Fibroblast of upper back skin (primary cell): Measurements from ENCODE around the gene IL32.

Experiments used
- DNase-seq: peaks from one replicate; pipeline ENCODE4 v3.0.0-alpha.2; 2013

The IL32 gene, protein sequence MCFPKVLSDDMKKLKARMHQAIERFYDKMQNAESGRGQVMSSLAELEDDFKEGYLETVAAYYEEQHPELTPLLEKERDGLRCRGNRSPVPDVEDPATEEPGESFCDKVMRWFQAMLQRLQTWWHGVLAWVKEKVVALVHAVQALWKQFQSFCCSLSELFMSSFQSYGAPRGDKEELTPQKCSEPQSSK

DNA sequence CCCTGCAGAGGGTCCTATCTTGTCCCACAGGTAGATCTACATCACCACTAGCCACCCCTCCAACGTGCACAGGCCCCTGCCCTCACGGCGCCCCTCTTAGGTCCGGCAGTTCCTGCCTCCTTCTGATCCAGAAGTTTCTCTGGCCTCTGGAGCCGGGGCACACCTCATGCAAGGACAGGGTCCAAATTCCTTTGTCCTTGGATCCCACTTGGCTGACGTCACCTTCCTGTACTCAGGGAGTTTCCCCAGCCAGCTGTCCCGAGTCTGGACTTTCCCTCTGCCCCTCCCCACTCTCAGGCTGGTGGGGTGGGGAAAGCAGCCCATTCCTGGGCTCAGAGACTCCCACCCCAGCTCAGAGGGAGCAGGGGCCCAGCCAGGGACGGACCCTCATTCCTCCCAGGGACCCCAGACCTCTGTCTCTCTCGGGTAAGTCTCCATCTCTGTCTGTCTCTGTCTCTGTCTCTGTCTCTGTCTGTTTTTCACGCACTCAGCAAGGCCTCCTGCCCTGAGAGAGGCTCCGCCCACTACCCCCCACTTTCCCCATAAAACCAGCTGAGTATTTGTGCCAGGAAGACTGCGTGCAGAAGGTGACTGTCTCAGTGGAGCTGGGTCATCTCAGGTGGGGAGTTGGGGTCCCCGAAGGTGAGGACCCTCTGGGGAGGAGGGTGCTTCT is at the start of gene IL32:
IL32 (plus strand) TSS at position 572 of the 673 bp plus-strand sequence. CDS start 172 bp downstream, outside the sequence.
- DNase-seq: peak; percentile 76

- no peak for DNase-seq
Observed at GRCh38 chr16:3015865-3016521, 49.4 kb upstream of the IL32 start.

- DNase-seq: no peak
Observed at GRCh38 chr16:3017344-3017743, 48.1 kb upstream of the IL32 start.

DNA sequence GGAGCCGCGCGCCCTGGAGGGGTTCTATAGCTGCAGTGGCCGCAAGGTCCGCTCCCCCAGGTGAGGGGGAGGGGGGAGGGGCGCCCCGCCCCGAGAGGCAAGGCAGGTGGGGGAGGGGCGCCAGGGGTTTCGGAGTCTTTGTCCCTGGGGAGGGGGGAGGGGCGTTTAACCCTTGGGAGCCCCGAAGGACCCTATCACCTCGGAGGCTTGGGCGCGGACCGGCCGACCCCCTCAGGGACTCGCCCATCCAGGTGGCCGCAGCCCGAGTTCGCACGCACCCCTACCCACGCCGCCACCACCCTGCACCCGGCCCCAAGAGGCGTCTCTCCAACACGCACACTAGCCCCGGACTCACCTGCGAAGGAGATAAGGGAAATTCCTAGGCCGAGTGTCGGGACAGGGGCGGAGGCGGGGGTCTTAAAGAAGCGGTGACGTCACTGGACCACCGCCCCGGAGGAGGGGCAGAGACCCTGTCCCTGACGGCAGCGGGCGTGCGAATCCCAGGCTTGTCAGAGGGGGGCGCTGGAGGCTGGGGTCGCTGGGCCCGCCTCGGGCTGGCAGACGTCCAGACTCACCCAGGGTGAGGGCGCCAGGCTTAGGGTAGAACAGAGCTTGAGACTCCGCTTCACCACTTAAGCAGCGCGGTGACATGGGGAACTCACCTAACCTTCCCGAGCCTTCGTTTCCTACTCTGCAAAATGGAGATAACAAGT is 47.5 kb upstream of the IL32 start, which contains the start of gene CLDN6:
CLDN6 (minus strand) TSS at position 390 of the 713 bp plus-strand sequence. CDS start 2,162 bp downstream, outside the sequence.
- no peak for DNase-seq

- DNase-seq: no peak
Observed at GRCh38 chr16:3019594-3020246, 45.7 kb upstream of the IL32 start.

DNA sequence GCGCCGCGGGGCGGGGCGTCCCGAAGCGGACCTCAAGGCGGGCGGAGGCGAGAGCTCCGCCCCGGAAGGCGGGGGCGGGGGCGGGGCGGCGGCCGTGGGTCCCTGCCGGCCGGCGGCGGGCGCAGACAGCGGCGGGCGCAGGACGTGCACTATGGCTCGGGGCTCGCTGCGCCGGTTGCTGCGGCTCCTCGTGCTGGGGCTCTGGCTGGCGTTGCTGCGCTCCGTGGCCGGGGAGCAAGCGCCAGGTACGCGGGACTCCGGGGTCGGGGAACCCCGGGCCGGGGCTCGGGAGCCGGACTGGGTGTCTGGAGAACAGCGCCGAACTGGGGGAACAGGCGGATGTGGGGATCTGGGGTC is 45.2 kb upstream of the IL32 start, which contains the start of gene TNFRSF12A:
TNFRSF12A (plus strand) TSS at position 122 of the 357 bp plus-strand sequence; CDS start at position 152, 30 bp downstream.
- DNase-seq: peak; percentile 79

- DNase-seq: peak; percentile 91
Observed at GRCh38 chr16:3020604-3021448, 44.6 kb upstream of the IL32 start.

DNA sequence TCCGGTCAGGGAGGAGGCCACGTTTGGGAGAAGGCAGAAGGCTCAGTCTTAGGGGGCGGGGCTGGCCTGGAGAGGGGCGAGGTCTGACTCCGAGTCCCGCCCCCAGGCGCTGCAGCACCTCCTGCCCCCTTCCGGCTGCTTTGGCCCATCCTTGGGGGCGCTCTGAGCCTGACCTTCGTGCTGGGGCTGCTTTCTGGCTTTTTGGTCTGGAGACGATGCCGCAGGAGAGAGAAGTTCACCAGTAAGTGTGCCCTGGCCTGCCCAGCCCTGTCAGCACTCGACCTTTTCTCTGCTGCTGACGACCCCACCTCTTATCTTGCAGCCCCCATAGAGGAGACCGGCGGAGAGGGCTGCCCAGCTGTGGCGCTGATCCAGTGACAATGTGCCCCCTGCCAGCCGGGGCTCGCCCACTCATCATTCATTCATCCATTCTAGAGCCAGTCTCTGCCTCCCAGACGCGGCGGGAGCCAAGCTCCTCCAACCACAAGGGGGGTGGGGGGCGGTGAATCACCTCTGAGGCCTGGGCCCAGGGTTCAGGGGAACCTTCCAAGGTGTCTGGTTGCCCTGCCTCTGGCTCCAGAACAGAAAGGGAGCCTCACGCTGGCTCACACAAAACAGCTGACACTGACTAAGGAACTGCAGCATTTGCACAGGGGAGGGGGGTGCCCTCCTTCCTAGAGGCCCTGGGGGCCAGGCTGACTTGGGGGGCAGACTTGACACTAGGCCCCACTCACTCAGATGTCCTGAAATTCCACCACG is 43.8 kb upstream of the IL32 start:
- DNase-seq: peak; percentile 98

DNA sequence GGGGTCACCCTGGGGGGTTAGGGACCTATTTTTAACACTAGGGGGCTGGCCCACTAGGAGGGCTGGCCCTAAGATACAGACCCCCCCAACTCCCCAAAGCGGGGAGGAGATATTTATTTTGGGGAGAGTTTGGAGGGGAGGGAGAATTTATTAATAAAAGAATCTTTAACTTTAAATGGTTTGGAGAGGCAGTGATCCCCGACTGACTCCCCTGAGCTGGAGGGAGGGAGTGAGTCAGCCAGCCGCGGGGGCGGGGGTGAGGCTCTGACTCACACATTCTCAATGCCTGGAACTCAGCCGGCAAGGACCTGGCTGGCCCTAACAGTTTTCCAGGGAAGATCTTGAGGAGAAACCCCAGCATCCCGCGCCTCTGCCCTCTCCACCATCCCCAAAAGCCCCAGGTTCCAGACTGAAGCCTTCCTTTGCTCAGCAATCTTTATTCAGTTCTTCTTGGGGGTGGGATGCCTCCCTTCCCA is 43.2 kb upstream of the IL32 start:
- peak; percentile 98 for DNase-seq

- DNase-seq: peak; percentile 69
Observed at GRCh38 chr16:3022684-3023414, 42.6 kb upstream of the IL32 start.

- DNase-seq: peak; percentile 81
Observed at GRCh38 chr16:3023415-3023668, 42.1 kb upstream of the IL32 start.

DNA sequence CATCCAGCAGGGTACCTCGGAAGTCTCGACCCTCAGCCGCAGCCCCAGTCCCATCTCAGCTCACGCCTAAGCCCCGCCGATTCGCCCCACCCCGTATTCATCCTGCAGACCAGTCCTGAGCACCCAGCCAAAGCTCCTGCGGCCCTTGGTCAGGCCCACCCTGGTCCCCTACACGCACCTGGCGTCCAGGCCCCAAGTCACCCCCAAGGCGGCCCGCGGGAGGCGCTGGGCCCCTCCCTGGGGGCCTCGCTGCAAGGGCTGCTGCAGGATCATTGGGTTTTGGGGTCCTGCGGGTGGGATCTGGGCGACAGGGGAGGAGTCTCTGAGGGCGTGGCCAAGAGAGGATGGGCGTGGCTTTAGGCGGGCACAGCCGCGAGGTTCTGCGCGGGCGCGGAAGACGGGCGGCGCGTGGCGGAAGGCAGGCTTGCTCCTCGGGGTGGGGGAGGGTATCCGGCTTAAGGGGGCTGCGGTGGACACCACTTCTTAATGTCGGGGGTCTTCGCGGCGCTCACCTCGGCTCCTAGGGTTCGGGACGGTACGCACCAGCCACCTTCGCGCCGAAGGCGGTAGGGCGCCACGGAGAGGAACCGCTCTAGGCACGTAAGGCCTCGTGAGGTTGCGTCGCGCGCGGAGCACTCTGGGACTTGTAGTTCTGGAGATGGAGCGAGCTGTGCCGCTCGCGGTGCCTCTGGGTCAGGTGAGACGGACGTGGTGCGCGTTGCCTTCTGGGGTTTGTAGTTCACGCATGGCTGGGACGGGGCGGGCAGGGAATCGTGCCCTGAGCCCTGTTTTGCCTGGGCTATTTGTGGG is 41.6 kb upstream of the IL32 start, which contains the start of the genes HCFC1R1 and THOC6:
HCFC1R1 (minus strand) TSS at position 274 of the 810 bp plus-strand sequence; CDS start at position 273, 1 bp downstream.
THOC6 (plus strand) TSS at position 367 of the 810 bp plus-strand sequence; CDS start at position 659, 292 bp downstream.
- DNase-seq: peak; percentile 98

DNA sequence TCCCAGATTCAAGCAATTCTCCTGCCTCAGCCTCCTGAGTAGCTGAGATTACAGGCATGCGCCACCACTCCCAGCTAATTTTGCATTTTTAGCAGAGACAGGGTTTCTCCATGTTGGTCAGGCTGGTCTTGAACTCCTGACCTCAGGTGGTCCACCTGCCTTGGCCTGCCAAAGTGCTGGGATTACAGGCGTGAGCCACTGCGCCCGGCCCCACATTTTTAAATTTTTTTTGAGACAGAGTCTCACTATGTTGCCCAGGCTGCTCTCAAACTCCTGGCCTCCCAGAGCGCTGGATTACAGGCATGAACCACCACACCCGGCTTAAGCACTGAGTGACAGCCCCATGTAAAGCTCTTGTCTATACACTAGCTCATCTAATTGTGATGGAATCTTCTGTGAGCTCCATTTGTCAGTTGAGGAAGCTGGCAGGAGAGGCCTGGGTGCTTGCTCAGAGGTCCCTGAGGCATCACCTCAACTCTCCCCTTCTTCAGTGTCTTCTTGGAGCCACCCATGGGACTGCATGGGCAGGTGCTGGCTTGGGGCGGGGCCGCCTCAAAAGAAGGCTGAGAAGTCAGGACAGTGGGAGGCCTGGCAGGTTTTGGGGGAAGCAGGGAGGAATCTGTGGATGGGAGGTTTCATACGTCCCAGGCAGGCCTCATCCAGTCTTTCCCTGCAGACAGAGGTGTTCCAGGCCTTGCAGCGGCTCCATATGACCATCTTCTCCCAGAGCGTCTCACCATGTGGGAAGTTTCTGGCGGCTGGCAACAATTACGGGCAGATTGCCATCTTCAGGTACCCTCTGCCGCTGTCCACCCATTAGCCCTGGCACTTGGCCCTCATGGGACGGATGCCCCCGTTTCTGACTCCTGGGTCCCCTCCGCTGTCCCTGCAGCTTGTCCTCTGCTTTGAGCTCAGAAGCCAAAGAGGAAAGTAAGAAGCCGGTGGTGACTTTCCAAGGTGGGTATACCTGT is 40.1 kb upstream of the IL32 start:
- DNase-seq: no peak

GRCh38 chr16:3026003-3026378 is 39.4 kb upstream of the IL32 start:
- DNase-seq: no peak

GRCh38 chr16:3026609-3027488 is 38.6 kb upstream of the IL32 start:
- DNase-seq: no peak

DNA sequence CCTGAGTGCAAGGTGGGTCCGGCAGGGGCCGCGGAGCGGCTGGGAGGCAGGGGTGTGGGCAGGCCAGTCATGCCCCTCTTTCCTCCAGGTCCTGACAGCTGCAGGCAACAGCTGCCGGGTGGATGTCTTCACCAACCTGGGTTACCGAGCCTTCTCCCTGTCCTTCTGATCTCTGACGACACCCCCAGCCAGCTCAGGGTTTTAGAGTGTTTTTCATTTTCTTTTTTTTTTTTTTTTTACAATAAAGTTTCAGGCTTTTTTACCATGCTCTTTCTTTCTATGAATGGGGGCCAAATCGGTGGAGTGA is 38.0 kb upstream of the IL32 start:
- DNase-seq: no peak
